Liver (tissue), 9 donors: ENCODE results near the gene PLIN4. TPM values are rescaled to one million over a fixed set of nuclear protein-coding genes. Genes with fewer than 3 reads are reported as not detected.
A peak's percentile ranks its signal among the peaks of the same experiment; 100 is the strongest.

Experiments used
- DNase-seq: peaks from one replicate; pipeline ENCODE4 v3.0.0-alpha.2; 2017; ENCODE audit warnings: low spot score
- H3K27ac ChIP-seq, 2 donors: one replicate each; pipeline ENCODE4 v1.7.0; 2013; ENCODE audit warnings: inconsistent platforms in 2 of 2, low read length in 2 of 2, control low read depth in 1 of 2, low read depth in 1 of 2, mild to moderate bottlenecking in 1 of 2
- H3K27me3 ChIP-seq, 4 donors: one replicate each; pipeline versions ENCODE4 v1.6.1 to v1.7.0; 2013; ENCODE audit warnings: low read length in 3 of 4, inconsistent platforms in 1 of 4, mild to moderate bottlenecking in 1 of 4, moderate library complexity in 1 of 4; ENCODE audit not compliant: control insufficient read depth in 4 of 4, insufficient read depth in 4 of 4
- H3K36me3 ChIP-seq, 4 donors: one replicate each; pipeline versions ENCODE4 v1.6.1 to v1.7.0; 2013; ENCODE audit warnings: low read length in 3 of 4, mild to moderate bottlenecking in 3 of 4, low read depth in 1 of 4, moderate library complexity in 1 of 4; ENCODE audit not compliant: control insufficient read depth in 4 of 4, insufficient read depth in 3 of 4
- H3K4me1 ChIP-seq, 4 donors: one replicate each; pipeline versions ENCODE4 v1.6.1 to v1.7.0; 2013; ENCODE audit warnings: low read length in 3 of 4, mild to moderate bottlenecking in 3 of 4, moderate library complexity in 1 of 4; ENCODE audit not compliant: control insufficient read depth in 4 of 4, insufficient read depth in 4 of 4
- H3K4me3 ChIP-seq, 3 donors: one replicate each; pipeline versions ENCODE4 v1.6.1 to v1.7.0; 2013; ENCODE audit warnings: low read length in 3 of 3, control low read depth in 1 of 3, low read depth in 1 of 3, mild to moderate bottlenecking in 1 of 3
- H3K9ac ChIP-seq, 2 donors: one replicate each; pipeline ENCODE4 v1.7.0; 2013; ENCODE audit warnings: low read length in 2 of 2, mild to moderate bottlenecking in 2 of 2, moderate library complexity in 2 of 2, control low read depth in 1 of 2, low read depth in 1 of 2
- H3K9me3 ChIP-seq, 4 donors: one replicate each; pipeline versions ENCODE4 v1.6.1 to v1.7.0; 2013; ENCODE audit warnings: low read length in 3 of 4; ENCODE audit not compliant: control insufficient read depth in 4 of 4
- CTCF ChIP-seq: fragments of 150-350 bp; IDR thresholded peaks from 2 replicates; pipeline ENCODE4 v1.5.1; 2017; ENCODE audit warnings: improper control_type of control experiment, low read depth, low read length; ENCODE audit not compliant: missing input control
- EGR1 ChIP-seq, 2 donors: IDR thresholded peaks; 2 replicates each; pipeline ENCODE4 v1.6.1; 2016 to 2018; ENCODE audit warnings: antibody characterized with exemption in 2 of 2, low read depth in 2 of 2
- FOXA1 ChIP-seq: IDR thresholded peaks from 2 replicates; pipeline ENCODE4 v1.6.1; 2016; ENCODE audit warnings: antibody characterized with exemption
- FOXA2 ChIP-seq: IDR thresholded peaks from 2 replicates; pipeline ENCODE4 v1.6.1; 2016; ENCODE audit warnings: antibody characterized with exemption
- GABPA ChIP-seq, 2 donors: IDR thresholded peaks in 1 of 2; conservative IDR thresholded peaks in 1 of 2; 2 replicates each; pipeline ENCODE4 v1.6.1; 2016; ENCODE audit warnings: antibody characterized with exemption in 2 of 2, mild to moderate bottlenecking in 1 of 2, moderate library complexity in 1 of 2
- HNF4A ChIP-seq, 2 donors: conservative IDR thresholded peaks; 2 replicates each; pipeline ENCODE4 v1.6.1; 2016; ENCODE audit warnings: antibody characterized with exemption in 2 of 2, mild to moderate bottlenecking in 2 of 2
- HNF4G ChIP-seq: IDR thresholded peaks from 2 replicates; pipeline ENCODE4 v1.6.1; 2016; ENCODE audit warnings: antibody characterized with exemption
- JUND ChIP-seq, 2 donors: IDR thresholded peaks; 2 replicates each; pipeline ENCODE4 v1.6.1; 2016; ENCODE audit warnings: antibody characterized with exemption in 2 of 2
- NR2F2 ChIP-seq: IDR thresholded peaks from 2 replicates; pipeline ENCODE4 v1.6.1; 2016; ENCODE audit warnings: antibody characterized with exemption
- RAD21 ChIP-seq, 2 donors: IDR thresholded peaks; 2 replicates each; pipeline ENCODE4 v1.6.1; 2016; ENCODE audit warnings: antibody characterized with exemption in 2 of 2, mild to moderate bottlenecking in 2 of 2
- REST ChIP-seq: IDR thresholded peaks from 2 replicates; pipeline ENCODE4 v1.6.1; 2016; ENCODE audit warnings: antibody characterized with exemption, mild to moderate bottlenecking
- RXRA ChIP-seq, 2 donors: IDR thresholded peaks; 2 replicates each; pipeline ENCODE4 v1.6.1; 2017 to 2018; ENCODE audit warnings: antibody characterized with exemption in 2 of 2, mild to moderate bottlenecking in 1 of 2
- SP1 ChIP-seq: IDR thresholded peaks from 2 replicates; pipeline ENCODE4 v1.6.1; 2018; ENCODE audit warnings: antibody characterized with exemption, mild to moderate bottlenecking
- TAF1 ChIP-seq: conservative IDR thresholded peaks from 2 replicates; pipeline ENCODE4 v1.6.1; 2016; ENCODE audit warnings: antibody characterized with exemption, mild to moderate bottlenecking
- YY1 ChIP-seq: IDR thresholded peaks from 2 replicates; pipeline ENCODE4 v1.6.1; 2016; ENCODE audit warnings: antibody characterized with exemption, mild to moderate bottlenecking
- ZBTB33 ChIP-seq: IDR thresholded peaks from 2 replicates; pipeline ENCODE4 v1.6.1; 2016; ENCODE audit warnings: antibody characterized with exemption
- WGBS: extraction: QIAGEN DNeasy Blood & Tissue Kit; methylation state at CpG from one replicate; pipeline ENCODE4 v1.1.7; 2013; 5-methylcytosine and 5-hydroxymethylcytosine counted together
- polyA plus RNA-seq, 2 donors: library from polyadenylated mRNA; stranded (reverse) in 1 of 2; unstranded in 1 of 2; fragments of 200-250 nt in 1 of 2; fragments of >200 nt in 1 of 2; fragmentation: Nextera tagmentation in 1 of 2; extraction: Ambion mirVana in 1 of 2; gene quantifications; one replicate each; pipeline versions ENCODE4 v1.2.1 to v1.2.3, GENCODE V29; 2013 to 2015
- total RNA-seq, 2 donors: library from RNA; depleted of rRNA; stranded (reverse); fragments of >200 nt; gene quantifications; one replicate each; pipeline ENCODE4 v1.2.3, GENCODE V29; 2014
- TF ChIP-seq, protein P1 (sequence below): IDR thresholded peaks from 2 replicates; pipeline ENCODE4 v1.6.1; 2016; ENCODE audit warnings: antibody characterized with exemption
- TF ChIP-seq, protein P2 (sequence below): IDR thresholded peaks from 2 replicates; pipeline ENCODE4 v1.6.1; 2016; ENCODE audit warnings: antibody characterized with exemption
- donor health status: healthy.
- donor health status: healthy.
- donor health status: healthy.
- donor health status: healthy.
- donor health status: healthy.

Gene PLIN4
- total and polyA plus RNA-seq, 4 donors = 3.1 to 49.1 (median 9.5) TPM

GRCh38 chr19:4567584-4568071 is 49.3 kb upstream of the PLIN4 start:
- 61% methylated on average over 14 of the region's 14 CpGs for WGBS
- Histone ChIP-seq H3K27ac (no peak overlapping the region), H3K4me1 (no peaks in the 10 kb centered on the region), H3K27me3 (no peaks in the 10 kb centered on the region), H3K9me3 (no peaks in the 10 kb centered on the region), H3K4me3 (no peak overlapping the region), H3K9ac (no peak overlapping the region), H3K36me3 (no peaks in the 10 kb centered on the region)
- TF ChIP-seq HNF4A (conservative IDR thresholded peaks at IDR 0.05) (no peak), NR2F2 (no peak), TAF1 (no peak), RXRA (IDR thresholded peaks at IDR 0.05) (no peak), RAD21 (IDR thresholded peaks at IDR 0.05) (peak; percentile 49 to 75), JUND (IDR thresholded peaks at IDR 0.05) (no peak), SP1 (no peak), YY1 (no peak), EGR1 (IDR thresholded peaks at IDR 0.05; ENCODE audit: low read depth in 2 of 2) (no peak), ZBTB33 (no peak), REST (no peak), FOXA2 (no peak), CTCF (peak; percentile 69), FOXA1 (no peak)
- DNase-seq = peak; percentile 75

GRCh38 chr19:4566402-4567051 is 48.2 kb upstream of the PLIN4 start:
- H3K27me3 ChIP-seq = no peaks in the 10 kb centered on the region
- H3K4me1 ChIP-seq = no peaks in the 10 kb centered on the region
- no peak for DNase-seq
- no peaks in the 10 kb centered on the region for H3K9me3 ChIP-seq
- WGBS = 89% methylated on average over 35 of the region's 35 CpGs
- no peak overlapping the region for H3K4me3 ChIP-seq
- H3K27ac ChIP-seq = no peak overlapping the region
- no peaks in the 10 kb centered on the region for H3K36me3 ChIP-seq
- H3K9ac ChIP-seq = no peak overlapping the region
- TF ChIP-seq YY1 = no peak
- no peak for TF ChIP-seq RXRA (IDR thresholded peaks at IDR 0.05)
- TF ChIP-seq FOXA1 = no peak
- TF ChIP-seq TAF1 = no peak
- TF ChIP-seq, protein P1, sequence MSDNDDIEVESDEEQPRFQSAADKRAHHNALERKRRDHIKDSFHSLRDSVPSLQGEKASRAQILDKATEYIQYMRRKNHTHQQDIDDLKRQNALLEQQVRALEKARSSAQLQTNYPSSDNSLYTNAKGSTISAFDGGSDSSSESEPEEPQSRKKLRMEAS = no peak
- TF ChIP-seq, protein P2, sequence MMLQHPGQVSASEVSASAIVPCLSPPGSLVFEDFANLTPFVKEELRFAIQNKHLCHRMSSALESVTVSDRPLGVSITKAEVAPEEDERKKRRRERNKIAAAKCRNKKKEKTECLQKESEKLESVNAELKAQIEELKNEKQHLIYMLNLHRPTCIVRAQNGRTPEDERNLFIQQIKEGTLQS = no peak
- TF ChIP-seq HNF4G = no peak
- TF ChIP-seq SP1 = no peak
- no peak for TF ChIP-seq NR2F2
- no peak for TF ChIP-seq REST
- no peak for TF ChIP-seq GABPA (IDR thresholded peaks at IDR 0.05 in 1 of 2, conservative IDR thresholded peaks at IDR 0.05 in 1 of 2)
- no peak for TF ChIP-seq ZBTB33
